Measurements from ENCODE around the gene DDX42. TPM values are rescaled to one million over a fixed set of nuclear protein-coding genes. Genes with fewer than 3 reads are reported as not detected.
A peak's percentile ranks its signal among the peaks of the same experiment; 100 is the strongest.

Gene DDX42
- total and polyA plus RNA-seq, 9 of the 15 experiments (the other 6 are each of a cell fraction or from before 2014, with no cell fraction given), result 16.5 to 149 (median 87.6) TPM

- TF ChIP-seq EP300 (IDR thresholded peaks at IDR 0.05; ENCODE audit: low read length) (peak; percentile 23; the same call in 1 of the 2 replicates), CBX1 (IDR thresholded peaks at IDR 0.05; ENCODE audit: low read depth) (peak; percentile 41; the same call in 1 of the 2 replicates), ARNT (IDR thresholded peaks at IDR 0.05) (peak; percentile 21 to 95; a peak in 3 of 4 replicates), CBFB (CRISPR knock-in tag; IDR thresholded peaks at IDR 0.05) (peak; percentile 57; the same call in 1 of the 2 replicates), ZBTB12 (CRISPR knock-in tag; IDR thresholded peaks at IDR 0.05) (peak; percentile 80), ZHX1 (conservative IDR thresholded peaks at IDR 0.05; ENCODE audit: low read length) (no peak), ZEB2 (IDR thresholded peaks at IDR 0.05) (no peak; the same call in 1 of the 2 replicates), PHB2 (IDR thresholded peaks at IDR 0.05; ENCODE audit: low read depth) (no peak), ETV6 (IDR thresholded peaks at IDR 0.05; ENCODE audit: borderline replicate concordance in 1 of 2, low read depth in 2 of 2, low read length in 1 of 2) (0 out of 4 replicates have a peak, but pooled peaks of 1 of the 2 experiments have one; percentile 17), ETV6 (CRISPR knock-in tag; IDR thresholded peaks at IDR 0.05; ENCODE audit: borderline replicate concordance) (peak; percentile 70; the same call in 1 of the 2 replicates), KLF6 (CRISPR knock-in tag; IDR thresholded peaks at IDR 0.05; ENCODE audit: borderline replicate concordance) (peak; percentile 75; the same call in 1 of the 2 replicates), HCFC1 (IDR thresholded peaks at IDR 0.05; ENCODE audit: low read depth, low read length) (peak; percentile 72; the same call in 1 of the 2 replicates), BCLAF1 (IDR thresholded peaks at IDR 0.05; ENCODE audit: borderline replicate concordance in 1 of 2, control insufficient read depth in 1 of 2, low read depth in 2 of 2, low read length in 1 of 2) (no peak), NCOA1 (IDR thresholded peaks at IDR 0.05; ENCODE audit: low read depth) (peak; percentile 87), MNT (conservative IDR thresholded peaks at IDR 0.05) (peak; percentile 100), ZNF184 (CRISPR knock-in tag; IDR thresholded peaks at IDR 0.05) (no peak), HNRNPL (IDR thresholded peaks at IDR 0.05; ENCODE audit: low read depth, low read length) (no peak), GTF2F1 (IDR thresholded peaks at IDR 0.05; ENCODE audit: low read depth, low read length) (peak; percentile 61; the same call in 1 of the 2 replicates), ARHGAP35 (IDR thresholded peaks at IDR 0.05; ENCODE audit: partially characterized antibody) (peak; percentile 62)
Observed at GRCh38 chr17:63773272-63774140, 464 bp upstream of the DDX42 start, which contains the start of gene CCDC47 (continued).
